Measurements from ENCODE around the gene AIDA.
"Not testable (repeated sequence)": the region's sequence is repeated elsewhere in the genome, so short reads cannot be mapped to it uniquely, and the experiment has no call there.

The AIDA gene

GRCh38 chr1:222712253-222713090, at the start of gene AIDA, which contains the start of gene BROX:
AIDA (minus strand) TSS chr1:222712491; CDS start chr1:222712317, 174 bp downstream.
BROX (plus strand) TSS chr1:222712564; CDS start chr1:222715700, 3,136 bp downstream.
- peak; percentile 98 for DNase-seq

GRCh38 chr1:222761083-222761482, 48.8 kb upstream of the AIDA start:
- DNase-seq: no peak

GRCh38 chr1:222759451-222760035, 47.3 kb upstream of the AIDA start:
- DNase-seq: no peak

- no peak for DNase-seq
Measured at GRCh38 chr1:222757646-222758268, 45.5 kb upstream of the AIDA start.

DNA sequence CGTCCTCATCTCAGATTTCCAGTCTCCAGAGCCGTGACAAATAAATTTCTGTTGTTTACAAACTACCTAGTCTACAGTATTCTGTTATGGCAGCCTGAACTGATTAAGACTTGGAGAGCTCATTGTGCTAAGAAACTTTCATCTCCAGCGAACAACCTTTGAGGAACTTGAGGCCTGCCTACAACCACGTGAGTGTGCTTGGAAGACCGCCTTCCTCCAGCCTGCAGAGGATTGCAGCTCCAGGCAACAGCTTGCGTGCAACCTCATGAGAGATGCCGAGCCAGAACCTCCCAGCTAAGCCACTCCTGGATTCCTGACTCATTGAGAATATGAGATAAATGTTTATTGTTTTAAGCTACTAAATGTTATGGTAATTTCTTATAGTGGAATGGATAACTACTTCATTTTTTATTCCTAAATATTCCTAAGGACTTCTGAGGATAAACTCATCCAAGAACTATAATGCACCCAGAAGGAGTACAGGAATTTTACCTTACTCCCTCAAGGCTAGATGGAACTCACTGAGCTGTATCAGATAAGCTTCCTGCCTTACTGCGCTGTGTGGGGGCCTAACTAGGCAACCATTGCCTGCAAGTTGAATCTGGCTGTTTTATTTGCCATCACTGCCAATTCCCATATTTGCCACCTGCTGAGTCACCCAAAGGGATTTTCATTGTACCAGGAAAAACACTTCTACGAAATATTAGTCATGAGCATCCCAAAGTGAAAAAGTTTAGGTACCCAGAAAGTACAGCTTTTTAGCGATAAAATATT, 42.3 kb upstream of the AIDA start:
- DNase-seq: no peak

DNA sequence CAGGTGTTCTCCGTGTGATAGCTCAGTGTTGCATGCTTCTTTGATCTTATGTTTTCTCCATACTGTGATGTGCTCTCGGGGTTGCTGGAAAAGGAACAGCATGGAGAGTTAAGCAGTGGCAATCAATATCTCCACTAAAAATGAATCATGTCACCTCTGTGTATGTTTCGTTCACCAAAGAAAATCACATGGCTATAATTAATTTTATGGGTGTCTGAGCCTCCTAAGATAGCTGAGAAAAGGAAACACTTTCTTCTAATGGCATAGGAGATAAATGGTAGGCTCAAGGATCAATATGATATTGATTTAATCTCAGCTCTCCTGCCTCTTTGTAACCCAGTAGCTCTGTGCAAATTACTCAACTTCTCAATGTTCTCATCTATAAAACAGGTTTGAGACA, 39.0 kb upstream of the AIDA start:
- DNase-seq: no peak

- no peak for DNase-seq
Measured at GRCh38 chr1:222750651-222751050, 38.4 kb upstream of the AIDA start.

DNA sequence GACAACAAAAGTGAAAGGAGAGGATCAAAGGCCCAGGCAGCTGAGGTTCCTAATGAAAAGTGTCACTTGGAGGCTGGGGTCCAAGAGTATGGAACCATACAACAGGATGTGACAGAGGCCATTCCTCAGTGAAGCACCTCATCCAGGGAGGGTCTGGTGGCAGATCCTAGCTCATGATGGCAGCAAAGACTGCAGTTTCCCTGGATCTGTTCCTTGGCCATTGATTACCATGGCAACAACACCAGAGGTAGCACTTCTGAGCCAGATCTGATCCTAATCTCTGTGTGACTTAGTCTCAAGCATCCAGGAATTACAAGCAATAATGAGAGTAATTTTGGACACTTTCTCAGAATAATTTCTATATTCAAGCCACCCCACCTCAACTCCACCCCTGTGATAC, 37.6 kb upstream of the AIDA start:
- DNase-seq: no peak

- DNase-seq: not testable (repeated sequence)
Measured at GRCh38 chr1:222741630-222742457, 29.6 kb upstream of the AIDA start.

DNA sequence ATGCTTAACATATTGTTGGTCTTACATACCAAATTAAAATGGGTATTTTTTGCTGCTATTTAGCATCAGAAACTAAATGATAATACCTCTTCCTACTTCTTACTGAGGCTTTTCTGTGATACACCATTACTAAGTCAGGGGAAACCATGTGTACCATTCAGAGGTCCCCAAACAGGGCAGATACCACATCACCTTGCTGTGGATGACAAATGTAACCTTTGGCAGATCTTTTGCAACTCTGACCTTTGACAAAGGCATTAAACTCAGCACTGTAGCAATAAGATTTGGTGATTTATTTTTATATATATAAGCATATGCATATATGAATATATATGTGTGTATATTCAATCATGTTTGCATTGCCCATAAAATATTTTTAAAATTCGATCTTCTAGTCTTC, 27.6 kb upstream of the AIDA start:
- no peak for DNase-seq

GRCh38 chr1:222739465-222739864, 27.2 kb upstream of the AIDA start:
- DNase-seq: no peak

DNA sequence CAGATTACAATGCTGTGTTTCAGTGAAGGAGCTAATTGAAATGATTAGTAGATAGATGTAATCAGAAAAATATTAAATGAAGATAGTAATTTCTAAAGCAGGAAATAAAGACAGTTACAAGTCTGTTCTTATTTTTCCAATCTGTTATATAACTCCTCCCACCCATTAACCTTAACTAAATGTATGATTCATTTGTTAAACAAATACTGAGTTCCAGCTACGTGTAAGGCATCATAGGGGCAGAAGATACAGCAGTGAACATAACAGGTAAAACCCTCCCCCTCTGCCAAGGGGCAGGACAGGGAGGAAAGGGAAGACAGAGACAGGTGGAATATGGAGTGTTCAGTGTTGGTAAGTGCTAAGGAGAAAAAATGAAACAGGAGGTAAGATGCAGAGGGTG, 24.7 kb upstream of the AIDA start, which contains the start of gene FAM177B:
FAM177B (plus strand) TSS at position 231 of the 400 bp plus-strand sequence. CDS start 9,344 bp downstream, outside the sequence.
- DNase-seq: no peak

GRCh38 chr1:222736470-222736869, 24.2 kb upstream of the AIDA start:
- no peak for DNase-seq

- DNase-seq: no peak
Measured at GRCh38 chr1:222734740-222735139, 22.4 kb upstream of the AIDA start.

DNA sequence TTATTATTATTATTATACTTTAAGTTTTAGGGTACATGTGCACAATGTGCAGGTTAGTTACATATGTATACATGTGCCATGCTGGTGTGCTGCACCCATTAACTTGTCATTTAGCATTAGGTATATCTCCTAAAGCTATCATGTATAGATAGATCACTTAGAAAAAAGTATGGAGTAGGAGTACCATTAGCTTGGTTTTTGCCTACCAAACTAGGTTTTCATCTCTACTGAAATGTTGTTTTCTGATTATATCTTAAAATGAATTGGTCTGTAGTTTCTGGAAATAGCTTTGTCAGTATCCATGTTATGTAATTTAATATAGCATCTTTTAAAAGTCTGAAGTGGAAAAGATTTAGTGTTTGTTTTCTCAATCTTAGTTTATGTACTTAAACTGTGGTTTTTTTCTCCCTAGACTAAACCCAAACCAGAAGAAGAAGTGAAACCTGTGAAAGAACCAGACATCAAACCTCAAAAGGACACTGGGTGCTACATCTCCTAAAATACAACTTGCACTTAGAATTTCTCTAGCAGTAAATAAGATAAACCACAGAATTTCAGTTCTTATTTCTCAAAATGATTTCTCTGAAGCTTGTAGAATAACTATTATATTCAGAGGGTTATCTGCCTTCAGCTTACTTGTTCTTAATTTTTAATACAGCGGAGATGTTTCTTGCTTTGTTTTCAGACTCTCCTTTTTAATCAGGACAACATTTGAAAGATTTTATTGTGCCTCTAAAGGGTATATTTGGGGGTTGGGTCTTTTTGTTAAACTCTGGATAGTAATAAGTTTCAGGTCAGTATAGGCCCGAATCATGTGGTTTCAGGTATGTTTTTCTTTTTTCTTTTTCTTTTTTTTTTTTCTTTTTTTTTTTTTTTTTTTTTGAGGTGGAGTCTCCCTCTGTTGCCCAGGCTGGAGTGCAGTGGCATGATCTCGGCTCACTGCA, 20.2 kb upstream of the AIDA start:
- no peak for DNase-seq

GRCh38 chr1:222730866-222731265, 18.6 kb upstream of the AIDA start:
- no peak for DNase-seq

GRCh38 chr1:222728746-222729145, 16.5 kb upstream of the AIDA start:
- DNase-seq: no peak

DNA sequence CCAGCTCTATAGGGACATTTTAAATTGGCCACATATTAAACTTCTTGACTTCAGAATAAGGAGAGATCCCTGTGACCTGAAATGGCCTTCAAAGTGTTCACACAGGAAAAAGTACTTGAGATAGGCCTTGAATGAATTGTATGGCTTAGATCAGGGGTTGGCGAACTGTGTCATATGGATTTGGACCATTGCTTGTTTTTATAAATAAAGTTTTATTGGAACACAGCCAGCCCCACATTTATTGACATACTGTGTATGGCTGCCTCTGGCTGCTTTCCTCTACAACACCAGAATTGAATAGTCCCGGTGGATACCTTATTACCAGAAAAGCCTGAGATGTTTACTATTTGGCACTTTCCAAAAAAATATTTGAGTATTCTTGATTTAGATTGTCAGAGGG, 4.1 kb upstream of the AIDA start:
- DNase-seq: no peak

GRCh38 chr1:222713091-222713961, 1.0 kb upstream of the AIDA start:
- peak; percentile 91 for DNase-seq
